SK-N-SH treated with all-trans-retinoic acid at 6 μM for 48 hours (cell line): Measurements from ENCODE around the gene TMEM14A.

Experiments
- PATZ1 ChIP-seq: fragments of 250-450 bp; sonication (Bioruptor Pico); IDR thresholded peaks from 2 replicates; pipeline ENCODE4 v1.8.0; 2020; ENCODE audit warnings: mild to moderate bottlenecking, moderate library complexity, borderline replicate concordance
- PPARA ChIP-seq: fragments of 250-450 bp; sonication (Bioruptor Pico); IDR thresholded peaks from 2 replicates; pipeline ENCODE4 v1.5.0; 2020; ENCODE audit warnings: mild to moderate bottlenecking, borderline replicate concordance
- ZNF8 ChIP-seq: fragments of 450-650 bp; formaldehyde crosslinking; IDR thresholded peaks from 2 replicates; pipeline ENCODE4 v1.5.0; 2020; ENCODE audit warnings: mild to moderate bottlenecking, moderate library complexity

- TF ChIP-seq PATZ1 (CRISPR knock-in tag): no peak
- TF ChIP-seq ZNF8: no peak
- TF ChIP-seq PPARA (CRISPR knock-in tag): no peak
Measured at GRCh38 chr6:52641826-52642225, 29.1 kb upstream of the TMEM14A start.
